GM19463 (cell line): ENCODE measurements around the gene SGCA.

Experiments used
- ATAC-seq: cut with Tn5 transposase; IDR thresholded peaks from one replicate; pipeline ENCODE4 v1.9.1; 2021; ENCODE audit warnings: mild to moderate bottlenecking, moderate library complexity; ENCODE audit not compliant: unreplicated experiment

Gene SGCA

GRCh38 chr17:50148226-50149090 lies 17.3 kb upstream of the SGCA start:
- ATAC-seq, result peak; percentile 43

- ATAC-seq, result no peak
These were observed 16.8 kb upstream of the SGCA start for GRCh38 chr17:50149091-50149416.

GRCh38 chr17:50149417-50150353 lies 16.1 kb upstream of the SGCA start:
- no peak for ATAC-seq

- ATAC-seq, result no peak
These were observed 15.3 kb upstream of the SGCA start, which contains the start of gene PPP1R9B for GRCh38 chr17:50150354-50151040. Gene PPP1R9B (minus strand): TSS chr17:50150677. CDS start chr17:50150513, 164 bp downstream.

GRCh38 chr17:50151041-50151936 lies 14.5 kb upstream of the SGCA start:
- peak; percentile 32 for ATAC-seq

- no peak for ATAC-seq
These were observed 13.8 kb upstream of the SGCA start for GRCh38 chr17:50151937-50152547.

- no peak for ATAC-seq
These were observed 13.1 kb upstream of the SGCA start for GRCh38 chr17:50152736-50153135.

GRCh38 chr17:50153650-50154575 lies 11.9 kb upstream of the SGCA start:
- no peak for ATAC-seq

- ATAC-seq, result peak; percentile 31
These were observed 11.2 kb upstream of the SGCA start for GRCh38 chr17:50154604-50155003.

GRCh38 chr17:50155115-50155819 lies 10.5 kb upstream of the SGCA start:
- ATAC-seq, result no peak

GRCh38 chr17:50157891-50158290 lies 7.9 kb upstream of the SGCA start:
- no peak for ATAC-seq

GRCh38 chr17:50161023-50161910 lies 4.5 kb upstream of the SGCA start:
- peak; percentile 83 for ATAC-seq

- no peak for ATAC-seq
These were observed 3.9 kb upstream of the SGCA start for GRCh38 chr17:50161911-50162288.

- no peak for ATAC-seq
These were observed 3.1 kb upstream of the SGCA start for GRCh38 chr17:50162466-50163254.

GRCh38 chr17:50163843-50164696 lies 1.7 kb upstream of the SGCA start:
- ATAC-seq, result no peak

- no peak for ATAC-seq
These were observed 1.2 kb upstream of the SGCA start for GRCh38 chr17:50164697-50164988.
